GM19324 (cell line): ENCODE measurements around the gene PPTC7.
A peak's percentile ranks its signal among the peaks of the same experiment; 100 is the strongest.
"Not testable (repeated sequence)": the region's sequence is repeated elsewhere in the genome, so short reads cannot be mapped to it uniquely, and the experiment has no call there.

Source experiments
- ATAC-seq: cut with Tn5 transposase; IDR thresholded peaks from one replicate; pipeline ENCODE4 v1.9.1; 2021; ENCODE audit warnings: mild to moderate bottlenecking, moderate library complexity; ENCODE audit not compliant: unreplicated experiment, low FRiP score

Gene PPTC7, protein sequence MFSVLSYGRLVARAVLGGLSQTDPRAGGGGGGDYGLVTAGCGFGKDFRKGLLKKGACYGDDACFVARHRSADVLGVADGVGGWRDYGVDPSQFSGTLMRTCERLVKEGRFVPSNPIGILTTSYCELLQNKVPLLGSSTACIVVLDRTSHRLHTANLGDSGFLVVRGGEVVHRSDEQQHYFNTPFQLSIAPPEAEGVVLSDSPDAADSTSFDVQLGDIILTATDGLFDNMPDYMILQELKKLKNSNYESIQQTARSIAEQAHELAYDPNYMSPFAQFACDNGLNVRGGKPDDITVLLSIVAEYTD

GRCh38 chr12:110583137-110584059, at the start of gene PPTC7:
Gene PPTC7 (minus strand): TSS chr12:110583318. CDS start chr12:110583031, 287 bp downstream.
- peak; percentile 90 for ATAC-seq

DNA sequence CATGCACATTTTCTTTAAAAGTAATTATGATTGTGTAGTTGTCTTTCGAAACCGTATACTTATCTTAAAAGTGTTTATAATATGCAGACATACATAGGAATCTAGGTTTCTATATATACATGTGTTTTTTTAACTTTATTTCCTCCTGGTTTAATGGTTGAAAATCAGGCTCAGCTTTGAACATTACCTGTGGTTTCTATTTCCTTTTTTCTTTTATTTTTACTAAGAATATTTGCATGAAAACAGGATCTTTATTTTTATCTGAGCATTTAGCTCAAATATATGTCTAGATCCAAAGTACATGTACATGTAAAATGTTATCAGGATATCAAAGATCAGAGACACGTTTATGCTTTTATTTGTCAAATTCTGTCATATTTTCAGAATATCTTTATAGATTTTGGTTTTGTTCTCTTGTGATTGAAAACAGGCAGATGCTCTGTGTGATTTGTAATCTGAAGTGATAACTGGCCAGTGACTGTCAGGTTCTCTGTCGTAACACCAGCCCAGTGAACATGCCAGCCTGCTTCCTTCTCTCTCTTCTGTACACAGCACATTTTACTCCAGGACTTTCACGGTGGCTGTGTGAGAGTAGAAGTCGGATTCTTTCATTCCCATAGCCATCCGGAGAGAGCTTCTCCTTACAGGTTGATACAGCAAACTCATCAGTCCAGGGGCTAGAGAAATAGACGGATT, 44.5 kb upstream of the PPTC7 start:
- ATAC-seq = no peak

GRCh38 chr12:110622582-110622981, 39.5 kb upstream of the PPTC7 start:
- no peak for ATAC-seq

GRCh38 chr12:110619534-110619953, 36.4 kb upstream of the PPTC7 start:
- ATAC-seq = peak; percentile 49

GRCh38 chr12:110616471-110617115, 33.5 kb upstream of the PPTC7 start:
- ATAC-seq = no peak

DNA sequence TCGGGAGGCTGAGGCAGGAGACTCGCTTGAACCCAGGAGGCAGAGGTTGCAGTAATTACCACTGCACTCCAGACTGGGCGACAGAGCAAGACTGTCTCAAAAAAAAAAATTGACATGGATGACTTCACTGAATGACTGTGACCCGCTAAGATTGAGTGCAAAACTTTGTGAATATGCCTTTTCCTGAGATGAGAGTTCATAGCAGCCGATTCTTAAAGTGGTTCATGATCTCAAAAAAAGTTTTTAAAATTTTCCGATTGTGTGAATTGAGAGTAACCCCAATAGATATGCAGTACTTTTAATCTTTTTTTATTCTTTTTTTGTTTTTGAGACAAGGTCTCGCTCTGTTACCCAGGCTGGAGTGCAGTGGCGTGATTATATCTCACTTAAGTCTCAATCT, 32.1 kb upstream of the PPTC7 start:
- no peak for ATAC-seq

DNA sequence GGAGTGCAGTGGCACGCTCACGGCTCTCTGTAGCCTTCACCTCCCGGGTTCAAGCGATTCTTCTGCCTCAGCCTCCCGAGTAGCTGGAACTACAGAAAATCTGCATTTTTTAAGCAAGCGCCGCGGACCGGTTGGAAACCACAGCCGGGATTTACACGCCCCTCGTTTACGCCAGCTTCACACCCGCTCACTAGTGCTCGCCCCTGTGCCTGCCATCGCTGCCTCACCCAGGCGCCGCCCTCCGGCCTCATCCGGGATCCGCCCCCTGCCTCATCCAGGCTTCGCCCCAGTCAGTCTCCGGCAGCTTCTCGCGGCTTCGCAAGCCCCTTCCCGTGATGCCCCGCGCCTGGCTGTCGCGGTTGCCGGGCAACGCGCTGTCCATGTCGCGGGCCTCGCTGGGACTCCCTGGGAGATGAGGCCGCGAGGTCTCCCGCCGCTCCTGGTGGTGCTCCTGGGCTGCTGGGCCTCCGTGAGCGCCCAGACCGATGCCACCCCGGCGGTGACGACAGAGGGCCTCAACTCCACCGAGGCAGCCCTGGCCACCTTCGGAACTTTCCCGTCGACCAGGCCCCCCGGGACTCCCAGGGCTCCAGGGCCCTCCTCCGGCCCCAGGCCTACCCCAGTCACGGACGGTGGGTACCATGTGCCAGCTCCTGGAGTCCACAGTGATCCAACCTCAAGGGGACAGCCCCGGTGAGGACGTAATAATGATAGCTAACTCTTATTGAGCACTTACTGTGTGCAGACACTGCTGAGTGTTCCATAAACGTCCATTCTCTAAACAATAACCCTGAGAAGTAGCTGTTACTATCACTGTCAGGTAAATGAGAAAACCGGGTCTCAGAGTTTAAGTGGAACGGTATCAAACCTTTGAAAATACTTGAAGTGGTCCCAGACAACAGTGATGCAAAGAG, 30.9 kb upstream of the PPTC7 start, which contains the start of gene TCTN1:
Gene TCTN1 (plus strand): TSS at position 359 of the 914 bp plus-strand sequence. CDS start 54 bp downstream, at position 413.
- peak; percentile 94 for ATAC-seq

DNA sequence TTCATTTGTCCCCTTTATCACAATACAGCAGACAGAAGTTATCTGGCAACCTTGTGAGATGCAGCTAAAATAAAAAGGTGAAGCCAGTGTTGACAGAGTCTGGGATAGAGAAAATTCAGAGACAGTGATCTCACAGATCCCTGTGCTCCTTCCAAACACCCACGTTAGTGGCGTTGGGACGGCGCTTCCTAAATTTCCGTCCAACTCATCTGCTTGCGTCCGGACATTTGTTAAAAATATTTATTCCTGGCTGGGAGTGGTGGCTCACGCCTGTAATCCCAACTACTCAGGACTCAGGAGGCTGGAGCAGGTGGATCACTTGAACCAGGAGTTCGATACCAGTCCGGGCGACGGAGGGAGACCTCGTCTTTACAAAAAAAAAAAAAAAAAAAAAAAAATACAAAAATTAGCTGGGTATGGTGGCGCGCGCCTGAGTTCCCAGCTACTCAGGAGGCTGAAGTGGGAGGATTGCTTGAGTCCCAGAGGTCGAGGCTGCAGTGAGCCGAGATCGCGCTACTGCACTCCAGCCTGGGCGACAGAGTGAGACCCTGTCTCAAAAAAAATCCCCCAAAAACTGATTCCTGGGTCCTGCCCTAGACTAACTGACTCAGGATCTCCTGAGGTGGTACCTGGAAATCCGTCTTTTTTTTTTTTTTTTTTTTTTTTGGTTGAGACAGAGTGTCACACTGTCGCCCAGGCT, 30.1 kb upstream of the PPTC7 start:
- ATAC-seq = no peak

DNA sequence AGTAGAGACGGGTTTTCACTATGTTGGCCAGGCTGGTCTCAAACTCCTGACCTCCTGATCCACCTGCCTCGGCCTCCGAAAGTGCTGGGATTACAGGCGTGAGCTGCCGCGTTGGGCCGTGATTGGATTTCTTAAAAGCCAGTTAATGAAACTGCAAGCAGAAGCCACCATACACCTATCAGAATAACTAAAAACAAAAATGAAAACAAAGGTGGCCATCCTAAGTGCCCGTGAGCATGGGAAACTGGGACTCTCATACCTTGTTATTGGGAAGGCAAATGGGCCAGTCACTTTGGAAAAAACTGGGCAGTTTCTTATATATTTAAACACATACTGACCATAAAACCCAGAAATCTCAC, 23.1 kb upstream of the PPTC7 start:
- no peak for ATAC-seq

DNA sequence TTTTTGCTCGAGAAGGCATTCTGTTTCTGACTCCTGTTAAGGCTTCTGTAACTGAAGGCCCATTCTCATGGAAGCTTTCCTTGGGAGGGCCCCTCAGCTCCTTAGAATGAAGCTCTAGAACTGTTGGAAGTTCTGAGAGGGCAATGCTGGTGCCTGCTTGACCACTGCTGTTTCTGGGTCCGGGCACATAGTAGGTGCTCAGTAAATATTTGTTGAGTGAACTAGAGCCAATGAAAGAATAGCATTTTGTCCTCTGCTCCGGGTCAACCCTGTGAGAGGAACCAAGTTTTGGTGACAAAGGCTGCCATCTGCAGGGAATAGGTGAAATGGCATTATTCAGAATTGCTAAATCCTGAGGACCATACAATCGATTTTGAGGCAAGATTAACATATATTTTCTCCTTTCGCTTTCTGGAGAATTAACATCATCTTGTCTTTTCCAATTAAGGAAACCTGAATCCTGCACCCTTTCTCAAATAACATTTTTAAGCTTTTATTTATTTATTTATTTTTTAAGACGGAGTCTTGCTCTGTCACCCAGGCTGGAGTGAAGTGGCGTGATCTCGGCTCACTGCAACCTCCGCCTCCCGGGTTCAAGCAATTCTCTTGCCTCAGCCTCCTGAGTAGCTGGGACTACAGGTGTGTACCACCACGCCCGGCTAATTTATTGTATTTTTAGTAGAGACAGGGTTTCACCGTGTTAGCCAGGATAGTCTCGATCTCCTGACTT, 19.1 kb upstream of the PPTC7 start:
- not testable (repeated sequence) for ATAC-seq

DNA sequence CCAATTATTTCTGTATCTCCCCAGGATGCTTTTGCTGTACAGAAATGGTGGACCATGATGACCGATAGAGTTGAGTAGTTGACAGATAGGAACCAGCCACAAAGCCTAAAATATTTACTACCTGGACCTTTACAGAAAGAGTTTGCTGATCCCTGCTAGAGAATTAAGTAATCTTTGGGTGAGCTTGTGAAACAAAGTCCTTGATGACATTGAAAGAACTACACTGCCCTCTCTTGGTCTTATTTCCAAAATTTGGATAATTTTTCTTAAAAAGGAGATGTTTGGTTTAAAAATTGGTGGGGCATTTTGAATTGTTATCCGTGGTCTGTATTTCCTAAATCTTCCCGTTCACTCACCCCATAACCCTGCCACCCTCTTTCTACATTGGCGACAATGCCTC, 17.1 kb upstream of the PPTC7 start:
- no peak for ATAC-seq

- ATAC-seq = no peak
Observed at GRCh38 chr12:110599334-110599733, 16.2 kb upstream of the PPTC7 start.

GRCh38 chr12:110597885-110598284, 14.8 kb upstream of the PPTC7 start:
- no peak for ATAC-seq

DNA sequence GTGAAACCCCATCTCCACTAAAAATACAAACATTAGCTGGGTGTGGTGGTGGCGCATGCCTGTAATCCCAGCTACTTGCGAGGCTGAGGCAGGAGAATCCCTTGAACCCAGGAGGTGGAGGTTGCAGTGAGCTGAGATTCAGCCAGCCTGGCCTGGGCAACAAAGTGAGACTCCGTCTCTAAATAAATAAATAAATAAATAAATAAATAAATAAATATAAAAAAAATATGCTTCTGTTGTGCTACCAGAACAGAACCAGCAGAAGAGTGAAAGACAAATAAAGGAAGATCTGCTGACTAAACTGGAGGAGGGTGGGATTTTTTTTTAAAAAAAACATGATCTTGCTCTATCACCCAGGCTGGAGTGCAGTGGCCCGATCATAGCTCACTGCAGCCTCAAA, 9.8 kb upstream of the PPTC7 start:
- ATAC-seq = not testable (repeated sequence)

GRCh38 chr12:110592078-110592477, 9.0 kb upstream of the PPTC7 start:
- ATAC-seq = no peak

DNA sequence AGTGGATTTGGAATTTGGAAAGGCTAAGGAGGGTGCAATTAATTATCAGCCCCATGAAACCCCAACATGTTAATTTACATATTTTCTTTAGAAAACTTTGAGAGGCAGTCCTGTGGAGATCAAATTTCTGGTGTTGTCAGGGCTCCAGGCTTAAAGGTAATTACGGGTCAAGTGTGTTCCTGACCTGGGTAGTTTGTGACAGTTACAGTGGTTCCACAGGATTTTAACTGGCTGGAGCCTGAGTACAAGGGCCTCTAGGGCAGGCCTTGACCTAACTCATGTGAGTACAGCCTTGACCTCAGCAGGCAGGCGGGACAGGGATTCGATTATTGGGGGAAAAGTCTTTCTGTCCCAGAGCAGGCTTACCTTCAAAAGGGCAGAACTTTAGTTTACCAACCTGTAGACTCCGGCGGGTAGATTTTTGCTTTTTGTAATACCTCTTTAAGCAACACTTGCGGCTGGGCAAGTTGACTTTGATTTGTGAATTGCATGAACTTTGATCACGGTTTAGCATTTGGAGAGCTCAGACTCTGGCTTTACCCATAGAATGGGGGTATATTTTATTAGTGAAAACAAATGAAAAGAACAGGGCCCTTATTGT, 8.4 kb upstream of the PPTC7 start:
- no peak for ATAC-seq

DNA sequence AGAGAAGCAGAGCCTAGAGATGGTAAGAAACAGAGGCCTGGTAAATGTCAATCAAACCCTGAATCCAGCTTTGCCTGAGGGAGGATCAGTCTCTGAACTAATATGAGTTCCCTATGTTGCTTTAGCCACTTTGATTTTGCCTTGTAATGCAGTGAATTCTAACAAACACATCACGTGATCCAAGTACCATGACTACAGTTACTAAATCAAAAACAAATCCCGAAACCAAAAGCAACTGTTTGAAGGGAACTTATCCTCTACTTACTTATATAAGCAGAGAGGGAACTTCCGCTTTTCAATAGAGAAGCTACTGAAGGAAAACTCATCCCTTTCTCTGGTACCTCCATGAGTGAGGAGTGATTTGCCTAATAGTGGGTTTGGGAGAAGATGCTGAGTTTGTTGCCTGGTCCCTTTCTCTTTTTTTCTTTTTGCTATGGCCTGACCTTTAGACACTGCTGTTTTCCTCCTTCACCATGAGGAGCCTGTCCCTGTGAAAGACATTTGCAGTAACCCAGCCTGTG, 7.7 kb upstream of the PPTC7 start:
- no peak for ATAC-seq

DNA sequence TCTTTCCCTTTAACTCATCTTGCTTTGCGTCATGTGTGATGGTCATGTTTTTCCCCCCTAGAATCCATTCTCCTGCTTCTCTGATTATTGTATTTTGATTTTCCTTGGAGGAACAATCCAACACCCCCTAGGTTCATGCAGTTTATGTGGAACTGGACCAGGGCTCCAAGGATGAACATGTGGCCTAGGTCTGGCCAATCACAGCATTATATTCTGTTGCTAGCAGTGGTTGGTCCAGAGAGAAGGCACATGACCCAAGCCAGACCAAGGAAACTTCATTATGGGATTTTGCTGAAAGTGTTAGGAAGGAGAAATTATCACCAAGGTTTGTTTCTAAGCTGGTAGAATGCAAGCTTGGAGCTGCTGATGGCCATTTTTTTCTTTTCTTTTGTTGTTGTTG, 6.9 kb upstream of the PPTC7 start:
- no peak for ATAC-seq
